DOHH2 (cell line): Measurements from ENCODE around the gene CALY.

Experiments used
- H3F3A ChIP-seq: fragments of 200-600 bp; sonication (generic), shearing (Covaris generic); 2 replicates; pipeline ENCODE4 v1.6.0; 2016; ENCODE audit warnings: antibody characterized with exemption, mild to moderate bottlenecking; ENCODE audit not compliant: control insufficient read depth, insufficient read depth
- H3K27ac ChIP-seq: fragments of 200-600 bp; sonication (generic); 2 replicates; pipeline ENCODE4 v1.5.1; 2014; ENCODE audit warnings: low read depth, mild to moderate bottlenecking, low read length, moderate library complexity
- H3K27me3 ChIP-seq: fragments of 200-600 bp; sonication (generic); 2 replicates; pipeline ENCODE4 v1.6.1; 2014; ENCODE audit warnings: mild to moderate bottlenecking, low read length, mixed read lengths; ENCODE audit not compliant: control insufficient read depth
- H3K36me3 ChIP-seq: fragments of 200-600 bp; sonication (generic); 2 replicates; pipeline ENCODE4 v1.6.1; 2014; ENCODE audit warnings: mild to moderate bottlenecking, low read length, moderate library complexity, mixed read lengths; ENCODE audit not compliant: control insufficient read depth
- H3K4me1 ChIP-seq: fragments of 200-600 bp; sonication (generic); 2 replicates; pipeline ENCODE4 v1.6.1; 2014; ENCODE audit warnings: mild to moderate bottlenecking, low read length, mixed read lengths; ENCODE audit not compliant: control insufficient read depth
- H3K4me2 ChIP-seq: fragments of 200-600 bp; sonication (generic); 2 replicates; pipeline ENCODE4 v1.6.0; 2014; ENCODE audit warnings: mild to moderate bottlenecking, low read length, moderate library complexity
- H3K4me3 ChIP-seq: fragments of 200-600 bp; sonication (generic); 2 replicates; pipeline ENCODE4 v1.5.1; 2014; ENCODE audit warnings: mild to moderate bottlenecking, low read length, mixed read lengths
- H3K79me2 ChIP-seq: fragments of 200-600 bp; sonication (generic); 2 replicates; pipeline ENCODE4 v1.6.1; 2014; ENCODE audit warnings: mild to moderate bottlenecking, low read length, mixed read lengths; ENCODE audit not compliant: control insufficient read depth
- H3K9me2 ChIP-seq: fragments of 200-600 bp; sonication (generic); replicated peaks from 2 replicates; pipeline ENCODE4 v1.6.1; 2014; ENCODE audit warnings: mild to moderate bottlenecking, low read length, mixed read lengths; ENCODE audit not compliant: control insufficient read depth
- H3K9me3 ChIP-seq: fragments of 200-600 bp; sonication (generic); 2 replicates; pipeline ENCODE4 v1.6.1; 2014; ENCODE audit warnings: antibody characterized with exemption, low read length, mixed read lengths; ENCODE audit not compliant: control insufficient read depth, insufficient read depth
- H4K20me1 ChIP-seq: fragments of 200-600 bp; sonication (generic); 2 replicates; pipeline ENCODE4 v1.6.0; 2014; ENCODE audit warnings: low read depth, mild to moderate bottlenecking, antibody characterized with exemption, low read length, moderate library complexity; ENCODE audit not compliant: control insufficient read depth, insufficient read depth
- EZH2phosphoT487 ChIP-seq: fragments of 200-600 bp; sonication (generic); IDR thresholded peaks from 2 replicates; pipeline ENCODE4 v1.6.1; 2017; ENCODE audit warnings: borderline replicate concordance, mild to moderate bottlenecking, antibody characterized with exemption, low read length, moderate library complexity, mixed read lengths
- TF ChIP-seq, protein P1 (sequence below): fragments of 200-600 bp; sonication (generic); IDR thresholded peaks from one replicate; pipeline ENCODE4 v1.5.1; 2014; ENCODE audit warnings: antibody characterized with exemption, mild to moderate bottlenecking, low read depth, low read length; ENCODE audit not compliant: poor library complexity, severe bottlenecking

Gene CALY

GRCh38 chr10:133353988-133354605 is 17.4 kb upstream of the CALY start:
- TF ChIP-seq, protein P1, sequence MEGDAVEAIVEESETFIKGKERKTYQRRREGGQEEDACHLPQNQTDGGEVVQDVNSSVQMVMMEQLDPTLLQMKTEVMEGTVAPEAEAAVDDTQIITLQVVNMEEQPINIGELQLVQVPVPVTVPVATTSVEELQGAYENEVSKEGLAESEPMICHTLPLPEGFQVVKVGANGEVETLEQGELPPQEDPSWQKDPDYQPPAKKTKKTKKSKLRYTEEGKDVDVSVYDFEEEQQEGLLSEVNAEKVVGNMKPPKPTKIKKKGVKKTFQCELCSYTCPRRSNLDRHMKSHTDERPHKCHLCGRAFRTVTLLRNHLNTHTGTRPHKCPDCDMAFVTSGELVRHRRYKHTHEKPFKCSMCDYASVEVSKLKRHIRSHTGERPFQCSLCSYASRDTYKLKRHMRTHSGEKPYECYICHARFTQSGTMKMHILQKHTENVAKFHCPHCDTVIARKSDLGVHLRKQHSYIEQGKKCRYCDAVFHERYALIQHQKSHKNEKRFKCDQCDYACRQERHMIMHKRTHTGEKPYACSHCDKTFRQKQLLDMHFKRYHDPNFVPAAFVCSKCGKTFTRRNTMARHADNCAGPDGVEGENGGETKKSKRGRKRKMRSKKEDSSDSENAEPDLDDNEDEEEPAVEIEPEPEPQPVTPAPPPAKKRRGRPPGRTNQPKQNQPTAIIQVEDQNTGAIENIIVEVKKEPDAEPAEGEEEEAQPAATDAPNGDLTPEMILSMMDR = no peak
- TF ChIP-seq EZH2phosphoT487 = no peak
- Histone ChIP-seq H3K79me2 (no peaks in the 10 kb centered on the region), H3K9me3 (no peaks in the 10 kb centered on the region), H3K9me2 (no peaks in the 10 kb centered on the region), H3K4me3 (no peak overlapping the region), H3K4me2 (no peak overlapping the region), H3K27me3 (no peaks in the 10 kb centered on the region), H4K20me1 (no peaks in the 10 kb centered on the region), H3F3A (no peaks in the 10 kb centered on the region), H3K4me1 (peaks cover 8% of the 10 kb centered on the region; the same call in 1 of the 2 replicates), H3K36me3 (no peaks in the 10 kb centered on the region), H3K27ac (no peak overlapping the region)

GRCh38 chr10:133353202-133353959 is 16.7 kb upstream of the CALY start:
- H3K9me2 ChIP-seq = no peaks in the 10 kb centered on the region
- no peaks in the 10 kb centered on the region for H3K9me3 ChIP-seq
- H3K36me3 ChIP-seq = no peaks in the 10 kb centered on the region
- no peaks in the 10 kb centered on the region for H3K79me2 ChIP-seq
- no peaks in the 10 kb centered on the region for H3F3A ChIP-seq
- no peaks in the 10 kb centered on the region for H3K27me3 ChIP-seq
- H3K27ac ChIP-seq = no peak overlapping the region
- peaks cover 8% of the 10 kb centered on the region; the same call in 1 of the 2 replicates for H3K4me1 ChIP-seq
- H3K4me3 ChIP-seq = no peak overlapping the region
- TF ChIP-seq, protein P1 = no peak
- TF ChIP-seq EZH2phosphoT487 = no peak
- H3K4me2 ChIP-seq = no peak overlapping the region
- no peaks in the 10 kb centered on the region for H4K20me1 ChIP-seq

- Histone ChIP-seq H3K9me3 (no peaks in the 10 kb centered on the region), H3K27ac (no peak overlapping the region), H3K4me1 (peaks cover 3% of the 10 kb centered on the region; the same call in 1 of the 2 replicates), H3K9me2 (no peaks in the 10 kb centered on the region), H3K4me2 (no peak overlapping the region), H3F3A (no peaks in the 10 kb centered on the region), H4K20me1 (no peaks in the 10 kb centered on the region), H3K27me3 (no peaks in the 10 kb centered on the region), H3K4me3 (no peak overlapping the region), H3K36me3 (no peaks in the 10 kb centered on the region), H3K79me2 (no peaks in the 10 kb centered on the region)
- TF ChIP-seq, protein P1 = no peak
- no peak for TF ChIP-seq EZH2phosphoT487
Measured at GRCh38 chr10:133351408-133352318, 15.0 kb upstream of the CALY start.
